GM19328 (cell line): ENCODE measurements around the gene SLC38A11.

Experiments used
- ATAC-seq: cut with Tn5 transposase; IDR thresholded peaks from one replicate; pipeline ENCODE4 v1.9.1; 2021; ENCODE audit warnings: mild to moderate bottlenecking, moderate library complexity; ENCODE audit not compliant: unreplicated experiment

Gene SLC38A11

GRCh38 chr2:164846276-164846675, 109.0 kb downstream of the SLC38A11 start:
- no peak for ATAC-seq
